Measurements from ENCODE around the gene IMMP2L.

IMMP2L gene

GRCh38 chr7:111103678-111104274, 458.5 kb downstream of the IMMP2L start:
- in situ Hi-C loops (cut with HindIII; ENCODE audit: low pct_unique_long_range_greater_than_20kb, low sequenced_read_pairs) = no loop called here
- TF ChIP-seq JUND (IDR thresholded peaks at IDR 0.05; ENCODE audit: low read depth) = no peak
- DNase-seq (ENCODE audit: low read depth in 1 of 2, low spot score in 1 of 2) = no peak

- no peak for DNase-seq (ENCODE audit: low read depth in 1 of 2, low spot score in 1 of 2)
- in situ Hi-C loops (cut with HindIII; ENCODE audit: low pct_unique_long_range_greater_than_20kb, low sequenced_read_pairs) = no loop called here
- no peak for TF ChIP-seq JUND (IDR thresholded peaks at IDR 0.05; ENCODE audit: low read depth)
These were observed 459.2 kb downstream of the IMMP2L start for GRCh38 chr7:111103136-111103535.

GRCh38 chr7:111101856-111102646, 460.2 kb downstream of the IMMP2L start:
- in situ Hi-C loops (cut with HindIII; ENCODE audit: low pct_unique_long_range_greater_than_20kb, low sequenced_read_pairs) = no loop called here
- TF ChIP-seq JUND (IDR thresholded peaks at IDR 0.05; ENCODE audit: low read depth) = no peak
- DNase-seq (ENCODE audit: low read depth in 1 of 2, low spot score in 1 of 2) = no peak

- in situ Hi-C loops (cut with HindIII; ENCODE audit: low pct_unique_long_range_greater_than_20kb, low sequenced_read_pairs) = no loop called here
- no peak for DNase-seq (ENCODE audit: low read depth in 1 of 2, low spot score in 1 of 2)
- TF ChIP-seq JUND (IDR thresholded peaks at IDR 0.05; ENCODE audit: low read depth) = no peak
These were observed 463.4 kb downstream of the IMMP2L start for GRCh38 chr7:111098926-111099250.

GRCh38 chr7:111098011-111098925, 464.0 kb downstream of the IMMP2L start:
- peak in 1 of 2 experiments; percentile 56 for DNase-seq (ENCODE audit: low read depth in 1 of 2, low spot score in 1 of 2)
- TF ChIP-seq JUND (IDR thresholded peaks at IDR 0.05; ENCODE audit: low read depth) = no peak
- in situ Hi-C loops (cut with HindIII; ENCODE audit: low pct_unique_long_range_greater_than_20kb, low sequenced_read_pairs) = no loop called here

- in situ Hi-C loops (cut with HindIII; ENCODE audit: low pct_unique_long_range_greater_than_20kb, low sequenced_read_pairs) = no loop called here
- no peak for TF ChIP-seq JUND (IDR thresholded peaks at IDR 0.05; ENCODE audit: low read depth)
- no peak for DNase-seq (ENCODE audit: low read depth in 1 of 2, low spot score in 1 of 2)
These were observed 465.3 kb downstream of the IMMP2L start for GRCh38 chr7:111096997-111097396.

GRCh38 chr7:111094419-111094818, 467.9 kb downstream of the IMMP2L start:
- no peak for DNase-seq (ENCODE audit: low read depth in 1 of 2, low spot score in 1 of 2)
- in situ Hi-C loops (cut with HindIII; ENCODE audit: low pct_unique_long_range_greater_than_20kb, low sequenced_read_pairs) = no loop called here
- TF ChIP-seq JUND (IDR thresholded peaks at IDR 0.05; ENCODE audit: low read depth) = no peak

GRCh38 chr7:111093496-111093895, 468.8 kb downstream of the IMMP2L start:
- no peak for DNase-seq (ENCODE audit: low read depth in 1 of 2, low spot score in 1 of 2)
- in situ Hi-C loops (cut with HindIII; ENCODE audit: low pct_unique_long_range_greater_than_20kb, low sequenced_read_pairs) = no loop called here
- TF ChIP-seq JUND (IDR thresholded peaks at IDR 0.05; ENCODE audit: low read depth) = no peak

- no peak for TF ChIP-seq JUND (IDR thresholded peaks at IDR 0.05; ENCODE audit: low read depth)
These were observed 469.7 kb downstream of the IMMP2L start for GRCh38 chr7:111092406-111093236.

GRCh38 chr7:111091593-111092358, 470.5 kb downstream of the IMMP2L start:
- no peak for DNase-seq (ENCODE audit: low read depth in 1 of 2, low spot score in 1 of 2)
- in situ Hi-C loops (cut with HindIII; ENCODE audit: low pct_unique_long_range_greater_than_20kb, low sequenced_read_pairs) = no loop called here
- no peak for TF ChIP-seq JUND (IDR thresholded peaks at IDR 0.05; ENCODE audit: low read depth)

More at GRCh38 chr7:111092406-111093236, 469.7 kb downstream of the IMMP2L start:
- DNase-seq (ENCODE audit: low read depth in 1 of 2, low spot score in 1 of 2) = no peak
- in situ Hi-C loops (cut with HindIII; ENCODE audit: low pct_unique_long_range_greater_than_20kb, low sequenced_read_pairs) = no loop called here

GRCh38 chr7:111090846-111091245, 471.4 kb downstream of the IMMP2L start, which contains the start of gene LRRN3:
TSS of gene LRRN3 (plus strand) at chr7:111091127. CDS start at chr7:111122773, 31,646 bp downstream.
- no peak for TF ChIP-seq JUND (IDR thresholded peaks at IDR 0.05; ENCODE audit: low read depth)
- in situ Hi-C loops (cut with HindIII; ENCODE audit: low pct_unique_long_range_greater_than_20kb, low sequenced_read_pairs) = no loop called here
- peak; percentile 31 to 79 for DNase-seq (ENCODE audit: low read depth in 1 of 2, low spot score in 1 of 2)
